Choroid plexus epithelial cell (primary cell): Measurements from ENCODE around the gene PLD4.
"Not testable (repeated sequence)": the region's sequence is repeated elsewhere in the genome, so short reads cannot be mapped to it uniquely, and the experiment has no call there.

Experiments used
- DNase-seq: peaks from one replicate; pipeline ENCODE4 v3.0.0-alpha.2; 2010; ENCODE audit warnings: low read depth
- H3K4me3 ChIP-seq: 2 replicates; pipeline ENCODE4 v1.5.1; 2011; ENCODE audit warnings: low read depth, mild to moderate bottlenecking, control low read depth, low read length, moderate library complexity
- CTCF ChIP-seq: conservative IDR thresholded peaks from 2 replicates; pipeline ENCODE4 v1.5.1; 2011; ENCODE audit warnings: low read depth, mild to moderate bottlenecking, control low read depth, inconsistent platforms, low read length, moderate library complexity

PLD4 gene

GRCh38 chr14:104942586-104942985 is 17.9 kb downstream of the PLD4 start:
- TF ChIP-seq CTCF: no peak
- no peak overlapping the region for H3K4me3 ChIP-seq
- DNase-seq: no peak

- DNase-seq, H3K4me3 ChIP-seq: not testable (repeated sequence)
These were observed 18.7 kb downstream of the PLD4 start for GRCh38 chr14:104943216-104944015.

GRCh38 chr14:104944016-104944308 is 19.3 kb downstream of the PLD4 start:
- H3K4me3 ChIP-seq: not testable (repeated sequence)

GRCh38 chr14:104944436-104945205 is 19.9 kb downstream of the PLD4 start:
- H3K4me3 ChIP-seq: not testable (repeated sequence)

More at GRCh38 chr14:104944016-104944308, 19.3 kb downstream of the PLD4 start:
- DNase-seq: not testable (repeated sequence)

GRCh38 chr14:104945266-104945665 is 20.6 kb downstream of the PLD4 start:
- not testable (repeated sequence) for DNase-seq, H3K4me3 ChIP-seq

More at GRCh38 chr14:104944436-104945205, 19.9 kb downstream of the PLD4 start:
- not testable (repeated sequence) for DNase-seq

- not testable (repeated sequence) for DNase-seq, H3K4me3 ChIP-seq
These were observed 21.6 kb downstream of the PLD4 start for GRCh38 chr14:104945986-104946965.

GRCh38 chr14:104947201-104947600 is 22.5 kb downstream of the PLD4 start:
- H3K4me3 ChIP-seq, DNase-seq: not testable (repeated sequence)

- DNase-seq, H3K4me3 ChIP-seq: not testable (repeated sequence)
These were observed 23.4 kb downstream of the PLD4 start for GRCh38 chr14:104947881-104948735.

GRCh38 chr14:104948736-104949031 is 24.0 kb downstream of the PLD4 start:
- no peak for DNase-seq
- no peak overlapping the region for H3K4me3 ChIP-seq
- no peak for TF ChIP-seq CTCF

GRCh38 chr14:104949406-104949955 is 24.8 kb downstream of the PLD4 start:
- not testable (repeated sequence) for H3K4me3 ChIP-seq, DNase-seq
